Hepatocyte (in vitro differentiated cells): ENCODE results near the gene RELB.

Experiments used
- EZH2phosphoT487 ChIP-seq: fragments of 200-600 bp; sonication (generic); IDR thresholded peaks from one replicate; pipeline ENCODE4 v1.6.1; 2018; ENCODE audit warnings: antibody characterized with exemption, mild to moderate bottlenecking, low read depth, moderate library complexity; ENCODE audit not compliant: unreplicated experiment, severe bottlenecking
- TF ChIP-seq, protein P1 (sequence below): fragments of 200-600 bp; sonication (generic); IDR thresholded peaks from 2 replicates; pipeline ENCODE4 v1.5.1; 2016; ENCODE audit warnings: antibody characterized with exemption, mild to moderate bottlenecking; ENCODE audit not compliant: poor library complexity

DNA sequence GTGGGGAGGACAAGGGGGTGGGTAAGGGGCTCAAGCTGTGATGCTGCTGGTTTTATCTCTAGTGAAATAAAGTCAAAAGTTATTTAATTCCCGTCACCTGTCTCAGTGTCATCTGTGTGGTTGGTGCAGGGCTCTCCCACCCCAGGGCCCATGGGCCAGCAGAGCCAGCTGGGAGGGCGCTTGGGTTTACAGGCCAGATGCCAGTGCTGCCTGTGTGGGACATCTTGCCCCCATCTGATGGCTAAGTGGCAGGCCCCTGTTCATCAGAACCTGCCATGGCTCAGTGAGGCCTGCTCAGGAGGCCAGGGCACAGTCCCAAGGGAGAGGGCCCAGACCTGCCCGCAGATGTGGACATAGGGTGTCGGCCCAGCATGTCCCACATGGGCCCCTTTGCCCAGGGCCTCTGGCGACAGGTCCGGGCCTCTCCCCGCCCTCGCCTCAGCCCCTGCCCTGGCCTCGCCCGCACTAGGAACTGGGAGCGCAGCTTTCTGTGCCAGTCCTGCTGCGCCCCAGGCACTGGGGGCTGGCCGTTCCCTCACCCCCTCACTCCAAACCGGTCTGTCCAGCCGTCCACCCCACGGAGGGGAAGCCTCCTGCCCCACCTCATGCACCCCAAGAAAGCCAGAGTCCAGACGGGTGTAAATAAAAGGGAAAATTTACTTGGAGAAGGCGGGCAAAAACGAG lies 69.7 kb downstream of the RELB start:
- TF ChIP-seq, protein P1, sequence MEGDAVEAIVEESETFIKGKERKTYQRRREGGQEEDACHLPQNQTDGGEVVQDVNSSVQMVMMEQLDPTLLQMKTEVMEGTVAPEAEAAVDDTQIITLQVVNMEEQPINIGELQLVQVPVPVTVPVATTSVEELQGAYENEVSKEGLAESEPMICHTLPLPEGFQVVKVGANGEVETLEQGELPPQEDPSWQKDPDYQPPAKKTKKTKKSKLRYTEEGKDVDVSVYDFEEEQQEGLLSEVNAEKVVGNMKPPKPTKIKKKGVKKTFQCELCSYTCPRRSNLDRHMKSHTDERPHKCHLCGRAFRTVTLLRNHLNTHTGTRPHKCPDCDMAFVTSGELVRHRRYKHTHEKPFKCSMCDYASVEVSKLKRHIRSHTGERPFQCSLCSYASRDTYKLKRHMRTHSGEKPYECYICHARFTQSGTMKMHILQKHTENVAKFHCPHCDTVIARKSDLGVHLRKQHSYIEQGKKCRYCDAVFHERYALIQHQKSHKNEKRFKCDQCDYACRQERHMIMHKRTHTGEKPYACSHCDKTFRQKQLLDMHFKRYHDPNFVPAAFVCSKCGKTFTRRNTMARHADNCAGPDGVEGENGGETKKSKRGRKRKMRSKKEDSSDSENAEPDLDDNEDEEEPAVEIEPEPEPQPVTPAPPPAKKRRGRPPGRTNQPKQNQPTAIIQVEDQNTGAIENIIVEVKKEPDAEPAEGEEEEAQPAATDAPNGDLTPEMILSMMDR = no peak
- TF ChIP-seq EZH2phosphoT487 = no peak
